COR-L47 (cell line): ENCODE data around the gene AUTS2.

Experiments used
- DNase-seq: peaks from one replicate; lab custom pipeline; 2025; lab: John Stamatoyannopoulos, UW

AUTS2 gene

DNA sequence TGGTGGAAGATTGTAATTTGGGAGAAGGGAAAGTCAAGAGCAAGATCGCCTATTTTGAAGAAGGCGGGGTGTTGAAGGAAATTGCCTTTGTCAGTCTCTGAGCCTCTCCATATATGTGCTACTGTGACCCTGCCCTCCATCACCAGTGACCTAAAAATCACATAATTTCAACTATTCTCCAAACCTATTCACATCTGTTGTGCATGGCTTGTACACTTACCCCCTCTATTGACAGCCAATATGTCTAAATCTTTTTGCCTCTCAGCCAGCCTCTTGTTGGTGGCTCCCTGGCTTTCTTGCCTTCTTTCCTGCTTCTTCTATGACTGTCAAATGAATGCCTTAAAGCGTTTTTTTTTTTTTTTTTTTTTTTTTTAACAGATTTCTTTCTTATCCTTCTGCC is 295.6 kb downstream of the AUTS2 start:
- DNase-seq: peak; percentile 67

DNA sequence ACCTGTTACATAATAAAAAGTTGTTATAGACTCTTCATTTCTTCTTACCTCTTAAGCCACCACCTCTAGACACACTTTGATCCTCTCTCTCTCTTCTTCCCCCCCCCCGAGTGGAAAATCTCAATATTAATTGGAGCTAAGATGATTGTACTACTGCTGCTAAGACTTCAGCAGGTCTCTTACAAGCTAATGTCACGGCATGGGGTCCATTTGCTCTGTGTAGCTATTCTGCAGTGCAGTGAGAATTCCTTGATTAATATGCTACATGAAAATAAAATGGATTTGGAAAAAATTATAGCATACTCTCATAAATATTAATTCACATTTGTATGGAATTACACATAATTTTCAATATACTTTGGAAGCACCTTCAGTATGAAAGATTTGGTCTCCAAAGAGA is 297.2 kb downstream of the AUTS2 start:
- DNase-seq: no peak

DNA sequence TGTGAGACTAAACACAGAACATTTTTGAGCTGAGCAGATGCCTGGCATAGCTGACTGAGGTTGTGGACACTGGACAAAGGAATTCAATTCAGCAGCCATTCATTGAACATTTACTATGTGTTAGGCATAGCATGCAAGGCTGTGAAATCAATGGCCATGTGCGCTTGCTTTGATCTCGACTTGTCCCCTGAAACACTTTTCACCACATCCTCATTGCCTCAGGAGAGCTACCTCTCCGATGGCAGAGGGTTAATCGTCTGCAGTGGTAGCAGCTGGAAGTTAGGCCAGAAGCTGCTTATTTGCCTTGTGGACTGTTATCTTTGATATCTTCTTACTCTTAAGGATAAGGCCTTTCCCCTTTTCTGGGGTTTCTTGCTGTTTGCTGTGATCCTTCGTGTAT is 297.8 kb downstream of the AUTS2 start:
- no peak for DNase-seq

DNA sequence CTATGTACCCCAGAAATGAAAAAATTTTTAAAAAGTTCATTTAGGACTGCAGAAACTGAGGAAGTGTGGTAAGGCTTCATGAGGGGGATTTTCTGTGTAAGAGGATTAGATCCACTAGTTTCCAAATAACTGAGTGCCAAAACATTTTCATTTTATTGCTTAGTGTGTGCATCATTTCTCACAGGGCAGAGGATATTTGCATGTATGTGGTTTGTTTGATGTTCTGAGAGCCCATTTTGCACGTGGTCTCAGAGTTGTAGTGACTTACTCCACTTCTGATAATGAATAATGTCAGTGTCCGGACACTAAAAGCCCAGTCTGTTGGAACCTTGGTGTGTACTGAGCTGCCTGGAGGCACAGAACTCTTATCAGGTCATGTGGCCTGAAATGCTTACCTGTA is 299.9 kb downstream of the AUTS2 start:
- no peak for DNase-seq

DNA sequence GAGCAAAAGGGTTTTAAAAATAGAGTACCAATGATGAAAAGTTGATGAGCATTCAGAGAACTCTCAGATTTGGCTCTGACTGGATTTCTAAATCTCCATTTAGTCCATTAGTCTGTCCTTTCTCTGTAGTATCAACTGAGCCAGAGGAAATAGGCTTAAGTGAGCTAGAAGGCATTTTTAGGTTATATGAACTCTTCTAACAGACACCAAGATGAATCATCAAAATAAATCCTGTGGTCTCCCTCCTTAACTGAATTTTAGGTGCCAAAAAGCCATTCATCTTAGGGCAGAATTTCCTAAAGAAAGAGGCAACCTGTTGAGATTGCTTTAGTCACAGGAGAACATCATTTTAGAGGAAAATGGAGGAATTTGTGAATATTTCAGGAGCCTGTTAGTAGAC is 305.1 kb downstream of the AUTS2 start:
- no peak for DNase-seq

DNA sequence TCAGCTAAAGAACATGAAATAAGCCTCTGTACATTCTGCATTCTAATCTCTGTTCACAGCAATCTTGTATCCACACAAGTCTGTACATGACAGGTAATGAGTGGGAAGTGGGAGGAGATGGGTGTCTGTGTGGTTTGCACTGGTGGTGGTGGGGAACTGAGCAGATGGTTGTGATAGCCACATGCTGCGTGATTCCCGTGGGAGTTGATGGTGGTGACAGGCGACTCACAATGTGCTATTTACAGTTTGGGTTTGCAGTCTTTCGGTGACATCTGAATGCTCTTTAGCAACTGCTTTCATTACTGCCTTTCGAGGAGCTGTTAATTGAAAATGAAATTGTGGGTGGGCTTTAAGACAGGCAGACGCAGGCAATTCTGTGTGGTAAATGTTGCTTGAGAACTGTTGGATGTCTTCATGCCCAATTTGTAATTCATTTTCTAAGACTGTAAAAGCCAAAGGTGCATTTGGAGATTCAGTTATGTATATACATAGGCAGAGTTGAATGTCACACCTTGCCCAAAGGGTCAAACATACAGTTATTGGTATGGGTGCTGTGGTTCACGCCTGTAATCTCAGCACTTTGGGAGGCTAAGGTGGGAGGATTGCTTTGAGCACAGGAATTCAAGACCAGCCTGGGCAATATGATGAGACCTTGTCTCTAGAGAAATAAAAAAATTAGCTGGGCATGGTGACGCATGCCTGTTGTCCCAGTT is 308.2 kb downstream of the AUTS2 start:
- no peak for DNase-seq

DNA sequence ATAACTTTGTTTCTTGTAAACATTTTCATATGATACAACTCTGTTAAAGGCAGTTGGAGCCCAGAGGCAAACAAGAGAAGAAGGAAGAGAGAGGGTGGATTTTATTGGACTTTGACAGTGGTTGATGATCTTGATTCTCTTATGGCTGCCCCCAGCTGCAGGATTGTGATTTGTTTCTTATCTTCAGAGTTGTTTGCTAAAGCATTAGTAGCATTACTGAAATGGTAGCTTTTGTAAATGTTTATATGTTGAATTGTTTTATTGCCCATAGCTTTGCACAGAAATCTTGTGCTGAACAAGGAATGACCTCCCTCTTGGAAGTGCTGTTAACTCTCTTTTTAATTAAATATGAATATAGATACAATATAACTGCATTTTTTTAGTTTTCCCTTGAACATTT is 309.4 kb downstream of the AUTS2 start:
- DNase-seq: no peak

DNA sequence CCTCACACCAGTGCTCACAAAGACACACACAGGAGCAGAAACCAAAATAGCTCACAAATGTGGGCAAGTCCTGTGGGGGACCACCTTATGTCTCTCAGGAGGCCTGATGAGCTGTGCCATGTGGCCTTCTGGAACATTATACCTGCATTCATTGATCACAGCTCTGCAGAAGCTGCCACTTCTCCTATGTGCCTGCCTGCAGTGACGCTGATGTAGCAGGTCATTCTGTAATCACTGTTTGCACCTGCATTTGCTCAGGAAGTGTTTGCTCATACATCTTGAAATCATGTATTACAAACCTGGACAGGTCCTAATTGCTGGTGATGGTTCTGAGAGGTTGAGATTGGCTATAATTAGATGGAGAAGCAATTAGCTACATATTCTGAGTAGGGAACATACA is 310.2 kb downstream of the AUTS2 start:
- DNase-seq: peak; percentile 84

DNA sequence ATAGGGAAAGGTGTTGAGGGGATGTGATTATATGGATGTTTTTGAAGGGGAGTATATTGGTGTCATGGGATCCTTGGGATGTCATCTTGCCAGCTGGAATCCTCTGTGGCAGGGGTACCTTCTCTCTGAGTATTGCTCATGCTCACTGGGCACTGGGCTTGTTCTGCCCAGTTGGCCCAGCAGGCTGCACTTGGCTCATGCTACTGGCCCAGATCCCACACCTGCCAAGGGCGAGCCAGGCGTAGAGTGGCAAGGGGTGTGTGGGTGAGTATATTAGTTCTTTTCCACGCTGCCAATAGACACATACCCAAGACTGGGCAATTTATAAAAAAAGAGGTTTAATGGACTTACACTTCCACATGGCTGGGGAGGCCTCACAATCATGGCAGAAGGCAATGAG is 311.9 kb downstream of the AUTS2 start:
- no peak for DNase-seq

DNA sequence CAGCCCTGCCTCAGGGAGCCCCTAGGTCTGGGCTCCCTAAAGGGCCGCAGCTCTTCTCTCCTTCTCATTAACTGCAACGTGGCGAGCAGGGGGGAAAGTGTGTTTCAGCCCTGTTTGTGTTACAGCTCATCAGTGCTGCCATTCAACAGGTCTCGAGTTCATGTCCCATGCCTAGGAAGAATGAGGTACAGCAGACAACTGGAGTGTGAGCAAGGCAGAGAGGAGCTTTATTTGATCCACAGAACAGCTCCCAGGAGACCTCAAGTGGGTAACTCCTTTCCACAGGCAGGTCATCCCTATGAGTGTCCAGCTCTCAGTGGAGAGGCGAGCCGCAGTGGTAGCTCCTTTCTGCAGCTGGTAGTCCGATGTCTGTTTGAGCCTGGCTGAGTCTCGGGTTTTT is 313.1 kb downstream of the AUTS2 start:
- DNase-seq: no peak

DNA sequence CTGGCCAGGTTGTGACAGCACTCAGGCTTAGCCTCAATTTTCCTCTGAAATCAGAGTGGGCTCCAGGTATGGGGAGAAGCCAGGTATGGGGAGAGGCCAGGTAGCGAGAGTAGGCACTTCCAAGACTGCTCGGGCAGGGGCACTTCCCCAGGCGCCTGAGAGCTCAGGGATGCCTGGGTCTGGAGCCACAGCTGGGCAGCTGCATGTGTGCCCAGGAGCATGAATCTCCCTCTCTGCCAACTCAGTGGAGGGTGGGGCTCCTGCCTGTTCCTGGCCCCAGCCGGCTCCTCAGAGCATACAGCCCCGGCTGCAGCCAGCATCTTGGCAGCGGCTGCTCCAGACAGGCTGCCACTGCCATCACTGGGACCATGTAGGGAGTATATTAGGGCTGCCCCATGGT is 313.9 kb downstream of the AUTS2 start:
- DNase-seq: no peak

DNA sequence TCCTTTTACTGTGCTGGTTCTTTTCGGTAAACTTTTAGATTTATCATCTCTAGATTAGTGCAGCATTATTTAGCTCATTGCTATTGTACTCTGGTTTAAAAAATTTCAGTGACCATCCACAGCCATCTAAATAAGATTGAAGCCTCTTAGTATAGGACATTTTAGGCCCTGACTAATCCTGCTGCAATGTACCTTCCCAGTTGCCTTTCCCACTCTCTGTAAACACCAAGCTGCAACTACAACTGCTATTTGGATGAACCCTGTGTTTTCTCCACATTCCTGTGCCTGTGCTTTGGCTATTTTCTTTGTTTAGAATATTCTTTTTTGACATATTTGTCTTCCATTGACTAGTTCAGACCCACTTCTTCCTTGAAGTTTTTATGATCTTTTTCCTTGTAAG is 314.6 kb downstream of the AUTS2 start:
- no peak for DNase-seq

DNA sequence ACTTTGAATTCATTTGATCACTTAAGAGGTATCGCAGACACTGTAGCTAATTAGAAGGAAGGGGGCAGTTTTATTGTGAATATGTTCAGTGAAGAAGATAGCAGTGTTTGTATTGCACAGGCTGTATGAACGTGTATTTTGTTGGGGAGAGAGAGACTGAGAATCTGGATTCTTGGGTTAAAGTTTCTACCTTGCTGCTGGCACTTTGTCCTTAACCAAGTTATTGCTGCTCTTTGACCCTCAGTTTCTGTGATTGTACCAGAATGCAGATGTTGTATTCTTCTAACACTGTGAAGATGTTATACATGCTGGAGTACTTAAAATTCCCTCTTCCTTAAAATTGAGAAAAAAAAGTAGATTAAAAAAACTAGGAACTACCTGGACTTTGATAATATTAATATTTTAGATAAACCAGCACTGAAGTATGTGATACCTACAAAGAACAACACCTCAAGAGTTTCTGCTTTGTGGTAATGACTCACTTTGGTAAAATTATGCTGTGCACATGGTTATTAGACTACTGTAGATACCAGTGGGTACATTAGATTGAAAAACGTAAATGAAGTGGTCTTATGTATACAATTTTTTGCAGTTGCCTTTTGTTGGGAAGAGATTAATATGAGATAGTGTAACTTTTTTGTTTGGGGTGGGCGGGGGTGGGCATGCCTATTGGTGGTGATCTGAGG is 321.3 kb downstream of the AUTS2 start:
- no peak for DNase-seq

DNA sequence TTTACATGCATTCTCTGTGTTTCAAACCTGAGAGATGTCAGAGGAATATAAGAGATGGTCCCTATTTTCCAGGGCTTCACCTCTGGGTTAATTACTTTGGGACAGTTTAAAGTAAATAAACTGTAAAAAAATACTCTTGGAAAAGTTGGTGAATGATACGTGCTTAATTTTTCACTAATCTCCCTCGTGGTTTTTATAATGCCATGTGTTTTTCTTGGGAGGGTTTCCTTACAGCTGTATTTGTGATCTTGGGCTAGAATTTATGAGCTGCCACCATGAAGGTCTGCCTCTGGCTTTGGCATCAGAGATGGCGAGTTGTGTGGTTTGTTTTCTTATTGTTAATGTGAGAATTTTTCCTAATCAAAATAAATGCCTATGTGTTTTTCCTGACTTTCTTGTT is 322.5 kb downstream of the AUTS2 start:
- no peak for DNase-seq

DNA sequence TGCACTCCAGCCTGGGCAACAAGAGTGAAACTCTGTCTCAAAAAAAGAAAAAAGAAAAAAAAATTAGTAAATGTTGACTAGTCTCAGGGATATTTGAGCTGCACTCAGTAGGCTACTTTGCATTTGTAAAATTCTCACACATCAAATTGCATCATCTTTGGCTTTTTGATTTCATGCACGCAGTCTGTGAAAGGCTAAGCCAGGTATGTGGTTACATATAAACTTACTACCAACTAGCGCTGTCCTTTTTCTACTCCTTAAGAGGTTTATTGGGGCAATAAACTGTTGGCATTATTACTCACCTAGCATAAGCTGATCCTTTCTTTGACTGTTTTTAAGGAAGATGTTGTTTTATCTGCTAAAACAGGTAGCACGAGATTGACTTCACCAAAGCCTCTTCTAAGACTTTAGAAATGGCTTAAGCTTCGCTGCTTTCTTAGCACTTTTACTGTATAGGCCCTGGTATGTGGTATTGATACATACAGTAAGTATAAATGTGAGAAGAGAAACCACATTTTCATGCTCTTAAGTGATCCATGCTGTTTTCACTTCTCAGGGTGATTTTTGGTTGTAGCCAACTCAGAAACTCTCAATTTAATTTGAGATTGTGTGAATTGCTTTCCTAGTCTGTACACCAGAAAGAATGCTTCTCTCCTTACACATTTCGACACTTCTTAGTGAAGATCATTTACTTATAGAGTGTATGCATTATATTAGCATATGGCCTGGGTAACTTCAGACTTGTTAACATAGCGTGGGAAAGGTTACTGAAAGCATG is 323.9 kb downstream of the AUTS2 start:
- no peak for DNase-seq

DNA sequence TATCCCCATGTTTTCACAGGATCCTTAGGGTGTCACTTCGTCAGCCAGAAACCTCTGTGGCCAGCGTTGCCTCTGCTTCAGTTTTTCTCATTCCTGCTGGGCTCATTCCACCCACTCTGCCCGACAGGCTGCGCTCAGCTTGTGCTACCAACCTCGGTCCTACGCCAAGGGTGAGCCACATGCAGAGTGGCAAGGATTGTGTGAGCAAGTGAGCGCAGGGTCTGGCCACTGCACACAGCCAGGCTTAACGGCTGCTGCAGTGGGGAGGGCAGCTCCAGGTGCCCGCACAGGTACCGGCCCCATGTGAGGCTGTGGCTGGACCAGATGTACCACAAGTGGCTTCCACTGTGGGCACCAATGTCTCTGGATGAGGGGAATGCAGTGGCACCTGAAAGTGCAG is 329.2 kb downstream of the AUTS2 start:
- DNase-seq: no peak

DNA sequence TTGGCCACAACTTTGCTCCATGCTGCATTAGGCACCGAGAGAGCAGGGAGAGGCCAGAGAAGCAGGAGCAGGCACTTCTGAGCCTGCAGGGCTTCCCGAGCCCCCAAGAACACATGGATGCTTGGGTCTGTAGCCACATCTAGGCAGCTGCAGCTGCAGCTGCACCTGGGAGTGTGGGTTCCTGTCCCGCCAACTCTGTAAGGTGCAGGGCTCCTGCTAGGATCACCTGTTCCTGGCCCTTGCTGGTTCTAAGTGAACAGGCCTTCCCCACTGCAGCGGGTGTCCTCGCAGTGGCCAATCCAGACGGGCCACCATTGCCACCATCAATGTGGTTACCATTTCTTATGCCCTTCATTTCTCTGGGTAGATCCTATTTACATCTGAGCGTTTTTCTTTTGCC is 330.3 kb downstream of the AUTS2 start:
- DNase-seq: no peak

DNA sequence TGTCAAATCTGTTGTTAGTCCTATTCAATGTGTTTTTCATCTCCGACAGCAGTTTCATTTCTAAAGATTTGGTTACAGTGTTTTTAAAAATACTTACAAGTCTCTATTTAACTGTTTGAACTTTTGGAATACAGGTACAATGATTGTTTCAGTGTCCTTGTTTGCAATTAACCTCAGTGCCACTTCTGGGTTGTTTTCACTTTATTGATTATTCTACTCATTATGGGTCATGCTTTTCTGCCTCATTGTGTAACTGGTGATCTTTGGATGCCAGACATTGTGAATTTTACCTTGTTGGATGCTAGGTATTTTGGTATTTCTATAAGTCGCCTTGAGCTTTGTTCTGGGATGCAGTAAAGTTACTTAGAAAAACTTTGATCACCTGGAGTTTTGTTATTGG is 331.3 kb downstream of the AUTS2 start:
- DNase-seq: no peak

DNA sequence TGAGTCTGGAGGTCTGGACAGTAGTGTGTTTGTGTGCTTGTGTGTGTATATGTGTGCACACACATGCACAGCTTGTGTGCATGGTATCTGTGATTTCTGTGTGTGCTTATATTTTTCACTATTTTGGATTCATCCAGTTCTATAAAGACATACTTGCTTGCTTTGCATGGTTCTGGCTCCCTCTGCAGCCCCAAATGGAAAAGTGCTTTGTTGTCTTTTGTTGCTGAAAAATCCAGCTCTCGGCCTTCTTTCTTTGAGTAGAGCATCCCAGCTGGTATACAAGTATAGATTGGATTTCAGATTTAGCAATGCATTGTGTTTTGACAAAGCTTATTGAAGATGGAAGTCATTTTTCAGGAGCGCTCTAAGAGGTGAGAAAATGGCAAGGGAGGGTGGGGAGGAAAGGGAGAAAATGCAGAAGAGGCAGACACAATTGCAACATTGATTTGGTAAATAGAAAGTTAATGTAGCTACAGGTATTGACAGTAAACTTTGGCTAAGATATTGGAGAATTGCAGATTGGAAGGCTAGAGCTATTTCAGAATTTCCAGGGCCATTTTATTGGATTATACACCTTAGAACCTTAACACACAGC is 333.9 kb downstream of the AUTS2 start:
- peak; percentile 66 for DNase-seq

DNA sequence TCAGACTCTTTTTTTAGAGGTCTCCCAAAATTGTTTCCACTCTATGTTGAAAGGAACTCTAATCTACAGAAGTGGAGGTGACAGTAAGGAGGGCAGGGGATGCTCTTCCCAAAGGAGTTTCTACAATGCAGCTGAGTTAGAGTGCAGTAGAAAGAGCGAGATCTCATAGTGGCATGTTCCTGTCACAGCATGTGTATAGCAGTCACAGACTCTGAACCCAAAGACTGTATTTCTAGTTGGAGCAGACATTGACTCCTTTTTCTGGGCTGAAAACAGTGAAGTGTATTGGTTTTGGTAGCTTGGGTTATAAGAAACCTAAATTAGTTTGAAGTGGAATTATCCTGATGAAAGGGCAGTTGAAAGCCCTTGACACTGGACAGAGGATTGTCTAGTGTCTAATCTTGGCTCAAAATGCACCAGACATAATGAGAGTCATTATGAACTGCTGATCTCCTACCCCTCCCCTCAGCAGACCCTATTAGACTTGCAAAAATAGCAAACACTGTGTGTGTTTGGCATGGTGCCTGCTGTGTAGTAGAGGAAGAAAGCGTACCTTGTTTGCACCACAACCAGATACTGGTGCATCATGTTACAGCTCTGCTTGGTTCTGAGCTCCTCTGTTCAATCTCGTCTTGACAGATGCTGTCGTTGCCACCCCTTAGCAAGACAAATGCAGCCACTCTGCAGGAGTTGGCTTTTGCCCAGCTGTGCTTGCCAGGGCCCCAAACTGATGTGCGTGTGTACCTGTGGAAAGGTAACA is 336.0 kb downstream of the AUTS2 start:
- DNase-seq: peak; percentile 98

DNA sequence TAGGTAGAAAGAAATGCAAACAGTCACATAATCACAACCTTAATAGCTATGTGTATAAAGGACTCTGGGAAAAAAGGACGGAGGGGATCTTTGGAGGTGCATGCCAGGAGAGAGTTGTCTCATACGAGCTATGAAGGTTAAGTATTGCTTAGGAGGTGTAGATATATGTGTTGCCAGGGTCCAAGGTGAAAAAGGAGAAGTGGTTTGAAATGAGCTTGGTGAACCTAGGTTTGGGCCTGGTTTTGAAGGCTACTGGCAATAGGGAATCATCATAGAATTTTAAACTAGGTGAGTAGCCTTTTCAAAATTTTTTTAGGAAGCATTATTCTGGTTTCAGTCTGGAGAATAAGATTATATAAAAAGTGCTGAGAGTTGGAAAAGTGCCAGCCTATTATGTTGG is 336.8 kb downstream of the AUTS2 start:
- peak; percentile 58 for DNase-seq

DNA sequence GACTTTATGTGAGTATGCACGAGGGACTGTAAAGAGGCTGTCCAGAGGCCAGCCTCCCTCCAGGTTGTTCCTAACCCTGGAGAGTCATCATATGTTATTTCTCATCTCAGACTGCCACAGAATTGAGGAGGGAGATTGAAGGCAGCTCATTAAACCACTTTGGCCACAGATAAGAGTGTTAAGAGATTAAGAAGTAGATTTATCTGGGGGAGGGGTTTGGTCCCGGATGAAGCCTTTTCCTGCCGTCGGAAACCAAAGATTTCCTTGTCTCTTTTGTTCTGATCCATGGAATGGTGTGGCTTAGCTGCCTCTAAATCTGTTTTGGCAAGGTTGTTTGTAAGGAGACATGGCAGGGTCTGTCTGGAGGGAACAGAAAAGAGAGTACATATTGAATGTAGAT is 338.8 kb downstream of the AUTS2 start:
- DNase-seq: no peak
